RWPE2 (cell line): ENCODE results near the gene PRR3.

ENCODE experiments used
- ATAC-seq: fragments of 200-7000 bp; cut with Tn5 transposase; 3 replicates; pipeline ENCODE4 v1.9.1; 2021; ENCODE audit warnings: low read depth
- DNase-seq: peaks from one replicate; pipeline ENCODE4 v3.0.0-alpha.2; 2020; ENCODE audit warnings: low spot score
- H3K27ac ChIP-seq: fragments of 450-650 bp; 2 replicates; pipeline ENCODE4 v1.5.1; 2017; ENCODE audit warnings: mild to moderate bottlenecking; ENCODE audit not compliant: poor library complexity, severe bottlenecking
- H3K27me3 ChIP-seq: fragments of 250-450 bp; sonication (Bioruptor Pico); 2 replicates; pipeline ENCODE4 v1.5.1; 2021; ENCODE audit warnings: mild to moderate bottlenecking, moderate library complexity; ENCODE audit not compliant: insufficient read depth, poor library complexity, severe bottlenecking
- H3K36me3 ChIP-seq: fragments of 250-450 bp; sonication (Bioruptor Pico); 2 replicates; pipeline ENCODE4 v1.5.1; 2020; ENCODE audit warnings: low read depth, mild to moderate bottlenecking, moderate library complexity
- H3K4me1 ChIP-seq: fragments of 250-450 bp; sonication (Bioruptor Pico); 2 replicates; pipeline ENCODE4 v1.5.1; 2021; ENCODE audit warnings: mild to moderate bottlenecking, moderate library complexity; ENCODE audit not compliant: insufficient read depth, poor library complexity, severe bottlenecking
- H3K4me3 ChIP-seq: fragments of 250-450 bp; sonication (Bioruptor Pico); 2 replicates; pipeline ENCODE4 v1.5.1; 2021; ENCODE audit warnings: mild to moderate bottlenecking, moderate library complexity; ENCODE audit not compliant: severe bottlenecking
- H3K9me3 ChIP-seq: fragments of 250-450 bp; sonication (Bioruptor Pico); 2 replicates; pipeline ENCODE4 v1.5.1; 2021; ENCODE audit warnings: mild to moderate bottlenecking, moderate library complexity; ENCODE audit not compliant: severe bottlenecking
- CTCF ChIP-seq: fragments of 450-650 bp; IDR thresholded peaks from one replicate; pipeline ENCODE4 v1.5.1; 2017; ENCODE audit warnings: mild to moderate bottlenecking, moderate library complexity; ENCODE audit not compliant: poor library complexity, severe bottlenecking

The PRR3 gene

GRCh38 chr6:30557683-30557981 lies 537 bp downstream of the PRR3 start:
- Histone ChIP-seq H3K4me3 (peak overlapping the region; percentile 98), H3K36me3 (peaks cover 46% of the 10 kb centered on the region), H3K27me3 (no peaks in the 10 kb centered on the region), H3K4me1 (peaks cover 6% of the 10 kb centered on the region), H3K27ac (peak overlapping the region; percentile 82), H3K9me3 (no peaks in the 10 kb centered on the region)
- DNase-seq (no peak), ATAC-seq (no peak)
- no peak for TF ChIP-seq CTCF

GRCh38 chr6:30560930-30561329 lies 3.8 kb downstream of the PRR3 start:
- peaks cover 32% of the 10 kb centered on the region for H3K36me3 ChIP-seq

GRCh38 chr6:30562470-30563425 lies 5.7 kb downstream of the PRR3 start:
- Histone ChIP-seq H3K36me3 (peaks cover 32% of the 10 kb centered on the region), H3K27ac (no peak overlapping the region), H3K4me3 (no peak overlapping the region), H3K4me1 (peaks cover 6% of the 10 kb centered on the region), H3K9me3 (no peaks in the 10 kb centered on the region), H3K27me3 (no peaks in the 10 kb centered on the region)
- ATAC-seq (no peak), DNase-seq (no peak)
- TF ChIP-seq CTCF: no peak

More at GRCh38 chr6:30560930-30561329, 3.8 kb downstream of the PRR3 start:
- TF ChIP-seq CTCF: no peak
- Histone ChIP-seq H3K4me1 (peaks cover 6% of the 10 kb centered on the region), H3K9me3 (no peaks in the 10 kb centered on the region), H3K4me3 (no peak overlapping the region), H3K27me3 (no peaks in the 10 kb centered on the region), H3K27ac (no peak overlapping the region)
- DNase-seq (no peak), ATAC-seq (no peak)

GRCh38 chr6:30564114-30564513 lies 7.0 kb downstream of the PRR3 start:
- no peak for TF ChIP-seq CTCF
- H3K27me3 ChIP-seq: no peaks in the 10 kb centered on the region
- ATAC-seq (no peak), DNase-seq (no peak)
- no peaks in the 10 kb centered on the region for H3K9me3 ChIP-seq
- no peak overlapping the region for H3K4me3 ChIP-seq
- no peak overlapping the region for H3K27ac ChIP-seq
- H3K36me3 ChIP-seq: peaks cover 21% of the 10 kb centered on the region
- H3K4me1 ChIP-seq: no peaks in the 10 kb centered on the region

- Histone ChIP-seq H3K36me3 (peaks cover 10% of the 10 kb centered on the region; the same call in 1 of the 2 replicates), H3K27ac (no peak overlapping the region), H3K27me3 (no peaks in the 10 kb centered on the region), H3K9me3 (no peaks in the 10 kb centered on the region), H3K4me3 (no peak overlapping the region), H3K4me1 (peaks cover 4% of the 10 kb centered on the region)
- ATAC-seq (no peak), DNase-seq (no peak)
- no peak for TF ChIP-seq CTCF
Observed at GRCh38 chr6:30565772-30566171, 8.7 kb downstream of the PRR3 start.
